ENCODE results near the gene ANKS1B. TPM values are rescaled to one million over a fixed set of nuclear protein-coding genes. Genes with fewer than 3 reads are reported as not detected.

The ANKS1B gene
- total RNA-seq, 4 donors from 2014 or later: 16.6 to 62.6 (median 40.2) TPM

DNA sequence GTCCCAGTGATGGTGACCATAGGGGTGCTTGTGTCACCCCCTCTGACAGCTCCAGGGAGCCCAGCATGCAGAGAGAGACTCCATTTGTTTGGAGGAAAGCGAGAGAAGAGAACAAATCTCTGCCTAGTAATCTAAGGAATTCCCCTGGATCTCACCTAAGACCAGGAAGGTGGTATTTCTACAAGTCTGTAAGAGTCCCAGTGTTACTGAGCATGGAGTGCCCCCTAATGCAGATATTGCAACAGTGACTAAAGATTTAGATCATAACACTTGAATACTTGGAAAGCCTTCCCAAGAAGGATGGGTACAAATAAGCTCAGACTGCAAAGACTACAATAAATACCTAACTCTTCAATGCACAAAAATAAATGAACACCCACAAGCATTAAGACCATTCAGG is 697.6 kb downstream of the ANKS1B start:
- Histone ChIP-seq H3K4me3 (no peak overlapping the region), H3K27me3 (no peaks in the 10 kb centered on the region), H3K27ac (no peak overlapping the region), H3K4me1 (no peaks in the 10 kb centered on the region), H3K9me3 (peaks cover 0 to 13% of the 10 kb centered on the region in 2 donors), H3K36me3 (no peaks in the 10 kb centered on the region)
- TF ChIP-seq, protein P1, sequence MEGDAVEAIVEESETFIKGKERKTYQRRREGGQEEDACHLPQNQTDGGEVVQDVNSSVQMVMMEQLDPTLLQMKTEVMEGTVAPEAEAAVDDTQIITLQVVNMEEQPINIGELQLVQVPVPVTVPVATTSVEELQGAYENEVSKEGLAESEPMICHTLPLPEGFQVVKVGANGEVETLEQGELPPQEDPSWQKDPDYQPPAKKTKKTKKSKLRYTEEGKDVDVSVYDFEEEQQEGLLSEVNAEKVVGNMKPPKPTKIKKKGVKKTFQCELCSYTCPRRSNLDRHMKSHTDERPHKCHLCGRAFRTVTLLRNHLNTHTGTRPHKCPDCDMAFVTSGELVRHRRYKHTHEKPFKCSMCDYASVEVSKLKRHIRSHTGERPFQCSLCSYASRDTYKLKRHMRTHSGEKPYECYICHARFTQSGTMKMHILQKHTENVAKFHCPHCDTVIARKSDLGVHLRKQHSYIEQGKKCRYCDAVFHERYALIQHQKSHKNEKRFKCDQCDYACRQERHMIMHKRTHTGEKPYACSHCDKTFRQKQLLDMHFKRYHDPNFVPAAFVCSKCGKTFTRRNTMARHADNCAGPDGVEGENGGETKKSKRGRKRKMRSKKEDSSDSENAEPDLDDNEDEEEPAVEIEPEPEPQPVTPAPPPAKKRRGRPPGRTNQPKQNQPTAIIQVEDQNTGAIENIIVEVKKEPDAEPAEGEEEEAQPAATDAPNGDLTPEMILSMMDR (IDR thresholded peaks at IDR 0.05): no peak
- TF ChIP-seq POLR2A (IDR thresholded peaks at IDR 0.05): no peak
- no peak for DNase-seq
- intact Hi-C loops (cut with DNase I; ENCODE audit: low total_unique reads): no loop called here

DNA sequence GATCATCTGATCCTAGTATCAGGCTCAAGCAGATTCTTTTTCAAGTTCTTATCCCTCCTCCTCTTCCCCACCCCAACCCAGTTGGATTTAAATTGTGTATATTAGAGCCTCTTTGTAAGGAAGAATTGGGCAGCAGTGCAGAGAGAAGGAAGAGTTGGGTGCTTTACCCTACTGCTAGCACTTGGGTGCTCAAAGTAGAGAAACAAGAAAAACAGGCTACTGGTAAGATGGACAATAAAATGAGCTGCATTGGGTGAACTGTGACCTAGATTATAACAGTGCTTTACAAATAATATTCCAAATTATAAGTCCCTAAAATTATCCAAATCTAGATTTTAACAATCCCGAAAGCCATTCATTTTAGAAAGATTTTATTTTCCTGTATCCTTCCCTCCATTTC is 700.6 kb downstream of the ANKS1B start:
- Histone ChIP-seq H3K27me3 (no peaks in the 10 kb centered on the region), H3K4me3 (no peak overlapping the region), H3K27ac (no peak overlapping the region), H3K36me3 (no peaks in the 10 kb centered on the region), H3K9me3 (no peaks in the 10 kb centered on the region), H3K4me1 (no peaks in the 10 kb centered on the region)
- intact Hi-C loops (cut with DNase I; ENCODE audit: low total_unique reads): no loop called here
- TF ChIP-seq, protein P1 (IDR thresholded peaks at IDR 0.05): no peak
- no peak for TF ChIP-seq POLR2A (IDR thresholded peaks at IDR 0.05)
- no peak for DNase-seq

DNA sequence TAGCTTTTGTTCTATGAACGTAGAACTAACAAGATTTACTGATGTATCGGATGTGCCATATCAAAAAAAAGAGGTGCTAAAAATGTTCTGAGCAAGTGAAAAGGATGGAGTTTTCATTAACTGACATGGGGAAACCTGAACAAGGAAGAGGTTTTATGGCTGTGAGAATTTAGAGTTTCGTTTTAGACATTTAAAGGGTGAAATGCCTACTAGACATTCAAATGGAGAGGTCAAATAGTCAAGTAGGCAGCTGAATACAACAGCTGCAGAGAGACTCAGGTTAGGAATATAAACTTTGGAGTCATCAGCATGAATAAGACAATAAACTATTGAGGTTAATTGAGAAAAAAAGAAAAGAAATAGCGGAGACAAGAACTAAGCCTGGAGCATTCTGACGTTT is 702.1 kb downstream of the ANKS1B start:
- no peak for DNase-seq
- TF ChIP-seq, protein P1 (IDR thresholded peaks at IDR 0.05): no peak
- TF ChIP-seq POLR2A (IDR thresholded peaks at IDR 0.05): no peak

DNA sequence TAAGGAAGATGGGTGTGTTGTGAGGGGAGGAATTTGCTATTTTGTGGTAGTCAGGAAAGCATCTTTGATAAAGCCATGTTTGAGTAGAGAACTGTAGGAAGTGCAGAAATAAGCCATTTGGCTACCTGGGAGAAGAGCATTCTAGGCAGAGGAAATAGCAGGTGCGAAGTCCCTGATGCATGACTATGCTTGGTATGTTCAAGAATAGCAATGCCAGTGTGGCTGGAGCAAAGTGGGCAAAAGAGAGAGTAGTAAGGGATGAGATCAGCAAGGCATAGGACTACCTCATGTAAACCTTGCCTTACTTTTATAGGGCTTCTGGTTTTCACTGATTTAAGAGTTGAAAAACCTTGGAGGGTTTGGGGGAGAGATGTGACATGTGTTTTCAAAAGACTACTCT is 702.6 kb downstream of the ANKS1B start:
- Histone ChIP-seq H3K27me3 (no peaks in the 10 kb centered on the region), H3K27ac (no peak overlapping the region), H3K36me3 (no peaks in the 10 kb centered on the region), H3K9me3 (no peaks in the 10 kb centered on the region), H3K4me1 (no peaks in the 10 kb centered on the region), H3K4me3 (no peak overlapping the region)
- intact Hi-C loops (cut with DNase I; ENCODE audit: low total_unique reads): no loop called here
- TF ChIP-seq POLR2A (IDR thresholded peaks at IDR 0.05): no peak
- TF ChIP-seq, protein P1 (IDR thresholded peaks at IDR 0.05): no peak
- no peak for DNase-seq

More for the DNA sequence above, 702.1 kb downstream of the ANKS1B start:
- no peaks in the 10 kb centered on the region for H3K4me1 ChIP-seq
- no peaks in the 10 kb centered on the region for H3K9me3 ChIP-seq
- intact Hi-C loops (cut with DNase I; ENCODE audit: low total_unique reads): no loop called here
- H3K36me3 ChIP-seq: no peaks in the 10 kb centered on the region
- no peaks in the 10 kb centered on the region for H3K27me3 ChIP-seq
- H3K4me3 ChIP-seq: no peak overlapping the region
- H3K27ac ChIP-seq: no peak overlapping the region

DNA sequence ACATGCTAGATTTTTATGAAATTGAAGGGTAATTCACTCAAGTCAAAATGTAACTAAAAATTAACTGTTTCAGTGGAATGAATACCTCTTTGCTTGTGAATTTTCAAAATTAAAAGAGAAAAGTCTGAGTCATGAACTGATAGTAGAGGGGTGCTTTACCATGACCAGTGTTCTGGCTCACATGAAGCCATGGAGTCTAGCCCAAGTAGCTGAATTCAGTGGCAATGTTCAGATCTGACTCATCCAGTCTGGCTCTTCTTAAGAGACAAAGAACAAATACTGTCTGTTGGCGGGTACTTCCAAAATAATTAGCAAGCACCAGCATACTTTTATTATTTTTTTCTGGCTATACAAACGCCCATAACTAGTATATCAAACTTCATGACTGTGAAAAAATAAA is 703.5 kb downstream of the ANKS1B start:
- no peaks in the 10 kb centered on the region for H3K4me1 ChIP-seq
- no peak for TF ChIP-seq POLR2A (IDR thresholded peaks at IDR 0.05)
- TF ChIP-seq, protein P1 (IDR thresholded peaks at IDR 0.05): no peak
- H3K36me3 ChIP-seq: no peaks in the 10 kb centered on the region
- DNase-seq: no peak
- H3K27me3 ChIP-seq: no peaks in the 10 kb centered on the region
- intact Hi-C loops (cut with DNase I; ENCODE audit: low total_unique reads): no loop called here
- H3K9me3 ChIP-seq: no peaks in the 10 kb centered on the region
- no peak overlapping the region for H3K4me3 ChIP-seq
- H3K27ac ChIP-seq: no peak overlapping the region
